ENCODE results near the gene FAM234A. TPM values are rescaled to one million over a fixed set of nuclear protein-coding genes. Genes with fewer than 3 reads are reported as not detected.
A peak's percentile ranks its signal among the peaks of the same experiment; 100 is the strongest.

Gene FAM234A
- total RNA-seq, 2 donors from 2014 or later: 3.8 to 11.5 TPM

GRCh38 chr16:284204-285120 lies 49.8 kb downstream of the FAM234A start:
- DNase-seq (ENCODE audit: low spot score in 2 of 2): no peak
- Mint-ChIP-seq H3K36me3 (no peaks in the 10 kb centered on the region), H3K9me3 (no peaks in the 10 kb centered on the region), H3K27ac (no peak overlapping the region)
- no peak for ATAC-seq

GRCh38 chr16:285146-286055 lies 50.8 kb downstream of the FAM234A start:
- H3K9me3 Mint-ChIP-seq: no peaks in the 10 kb centered on the region
- ATAC-seq (no peak), DNase-seq (ENCODE audit: low spot score in 2 of 2) (no peak)
- H3K36me3 Mint-ChIP-seq: no peaks in the 10 kb centered on the region
- H3K27ac Mint-ChIP-seq: no peak overlapping the region

- no peak for DNase-seq (ENCODE audit: low spot score in 2 of 2)
- Mint-ChIP-seq H3K36me3 (no peaks in the 10 kb centered on the region), H3K27ac (no peak overlapping the region), H3K9me3 (no peaks in the 10 kb centered on the region)
- ATAC-seq: no peak
Measured at GRCh38 chr16:286491-287297, 52.1 kb downstream of the FAM234A start.

- no peak for ATAC-seq
- DNase-seq (ENCODE audit: low spot score in 2 of 2): no peak
- Mint-ChIP-seq H3K27ac (no peak overlapping the region), H3K9me3 (no peaks in the 10 kb centered on the region), H3K36me3 (peaks cover 0 to 2% of the 10 kb centered on the region in 2 donors)
Measured at GRCh38 chr16:287298-287811, 52.7 kb downstream of the FAM234A start.

- no peak for DNase-seq (ENCODE audit: low spot score in 2 of 2)
- peaks cover 0 to 6% of the 10 kb centered on the region in 2 donors for H3K36me3 Mint-ChIP-seq
- no peak overlapping the region for H3K27ac Mint-ChIP-seq
- H3K9me3 Mint-ChIP-seq: no peaks in the 10 kb centered on the region
- no peak for ATAC-seq
Measured at GRCh38 chr16:287981-288920, 53.6 kb downstream of the FAM234A start.

- H3K9me3 Mint-ChIP-seq: no peaks in the 10 kb centered on the region
- no peak overlapping the region for H3K27ac Mint-ChIP-seq
- DNase-seq (ENCODE audit: low spot score in 2 of 2): no peak
- peaks cover 0 to 6% of the 10 kb centered on the region in 2 donors for H3K36me3 Mint-ChIP-seq
- ATAC-seq: no peak
Measured at GRCh38 chr16:289395-289997, 54.9 kb downstream of the FAM234A start.

GRCh38 chr16:290015-290680 lies 55.5 kb downstream of the FAM234A start:
- no peak for ATAC-seq
- Mint-ChIP-seq H3K27ac (peak overlapping the region in 1 of 2 donors; percentile 25), H3K9me3 (no peaks in the 10 kb centered on the region), H3K36me3 (peaks cover 0 to 6% of the 10 kb centered on the region in 2 donors)
- no peak for DNase-seq (ENCODE audit: low spot score in 2 of 2)

GRCh38 chr16:290681-291405 lies 56.2 kb downstream of the FAM234A start:
- Mint-ChIP-seq H3K27ac (peak overlapping the region in 1 of 2 donors; percentile 25), H3K36me3 (peaks cover 0 to 6% of the 10 kb centered on the region in 2 donors), H3K9me3 (no peaks in the 10 kb centered on the region)
- DNase-seq (ENCODE audit: low spot score in 2 of 2) (no peak), ATAC-seq (no peak)

- peak overlapping the region in 1 of 2 donors; percentile 36 for H3K27ac Mint-ChIP-seq
- H3K9me3 Mint-ChIP-seq: no peaks in the 10 kb centered on the region
- ATAC-seq (no peak), DNase-seq (ENCODE audit: low spot score in 2 of 2) (no peak)
- peaks cover 0 to 6% of the 10 kb centered on the region in 2 donors for H3K36me3 Mint-ChIP-seq
Measured at GRCh38 chr16:291539-291938, 56.9 kb downstream of the FAM234A start.

GRCh38 chr16:293043-293775 lies 58.6 kb downstream of the FAM234A start:
- Mint-ChIP-seq H3K9me3 (no peaks in the 10 kb centered on the region), H3K36me3 (peaks cover 0 to 6% of the 10 kb centered on the region in 2 donors), H3K27ac (no peak overlapping the region)
- DNase-seq (ENCODE audit: low spot score in 2 of 2): no peak
- ATAC-seq: no peak

GRCh38 chr16:296276-296675 lies 61.7 kb downstream of the FAM234A start:
- ATAC-seq (no peak), DNase-seq (ENCODE audit: low spot score in 2 of 2) (no peak)
- Mint-ChIP-seq H3K9me3 (no peaks in the 10 kb centered on the region), H3K27ac (no peak overlapping the region), H3K36me3 (peaks cover 0 to 6% of the 10 kb centered on the region in 2 donors)

- no peak overlapping the region for H3K27ac Mint-ChIP-seq
Measured at GRCh38 chr16:296806-297510, 62.3 kb downstream of the FAM234A start.

GRCh38 chr16:297832-298231 lies 63.2 kb downstream of the FAM234A start:
- no peak for DNase-seq (ENCODE audit: low spot score in 2 of 2)

More at GRCh38 chr16:296806-297510, 62.3 kb downstream of the FAM234A start:
- ATAC-seq: no peak
- H3K36me3 Mint-ChIP-seq: peaks cover 0 to 6% of the 10 kb centered on the region in 2 donors
- H3K9me3 Mint-ChIP-seq: no peaks in the 10 kb centered on the region
- DNase-seq (ENCODE audit: low spot score in 2 of 2): no peak

More at GRCh38 chr16:297832-298231, 63.2 kb downstream of the FAM234A start:
- Mint-ChIP-seq H3K27ac (no peak overlapping the region), H3K9me3 (no peaks in the 10 kb centered on the region), H3K36me3 (no peaks in the 10 kb centered on the region)
- ATAC-seq: no peak

Data from activated naive CD4-positive, alpha-beta T cell treated with anti-CD3 and anti-CD28 coated beads, Interleukin-2, amount 50 U/mL, for 72 hours (primary cell).